B cell (primary cell): ENCODE results near the gene MYRFL. TPM values are rescaled to one million over a fixed set of nuclear protein-coding genes. Genes with fewer than 3 reads are reported as not detected.

Source experiments
- ATAC-seq: fragments of 200-7000 bp; cut with Tn5 transposase; one replicate; pipeline ENCODE4 v1.10.0; 2021; ENCODE audit warnings: low read depth, mild to moderate bottlenecking, moderate number of reproducible peaks, moderate library complexity
- CTCF ChIA-PET: fragments of 350-600 bp; sonication (Branson Sonifier 250); formaldehyde crosslinking; loops from one replicate; lab custom pipeline; 2021; ENCODE audit warnings: antibody characterized with exemption, inconsistent platforms; lab: Charles Lee
- POLR2A ChIA-PET: fragments of 350-600 bp; sonication (Branson Sonifier 250); formaldehyde crosslinking; loops from one replicate; lab custom pipeline; 2021; ENCODE audit warnings: antibody characterized with exemption; lab: Charles Lee
- DNase-seq: peaks from one replicate; pipeline ENCODE4 v3.0.0; 2013
- H2AFZ ChIP-seq: 2 replicates; pipeline ENCODE4 v1.6.1; 2012; ENCODE audit warnings: mild to moderate bottlenecking, low read depth, low read length; ENCODE audit not compliant: insufficient read depth, poor library complexity, severe bottlenecking
- H3K27ac ChIP-seq, 2 donors: 1 replicate in 1 of 2; 2 replicates in 1 of 2; pipeline ENCODE4 v1.5.1; 2012 to 2013; ENCODE audit warnings: low read length in 2 of 2, mild to moderate bottlenecking in 2 of 2, moderate library complexity in 1 of 2
- H3K27me3 ChIP-seq, 4 experiments: fragments of 200-600 bp in 1 of 4; sonication (generic) in 1 of 4; replicated peaks in 1 of 4; 1 replicate in 2 of 4; 2 replicates in 2 of 4; pipeline versions ENCODE4 v1.6.1 to v1.7.0; 2013 to 2016; ENCODE audit warnings: low read length in 3 of 4, mild to moderate bottlenecking in 2 of 4, mixed read lengths in 1 of 4, moderate library complexity in 1 of 4; ENCODE audit not compliant: insufficient read depth in 4 of 4, control insufficient read depth in 3 of 4; ENCODE audit errors: control extremely low read depth in 1 of 4
- H3K36me3 ChIP-seq, 2 experiments: replicated peaks in 1 of 2; 1 replicate in 1 of 2; 2 replicates in 1 of 2; pipeline versions ENCODE4 v1.6.1 to v1.7.1; 2013; ENCODE audit warnings: low read length in 1 of 2; ENCODE audit not compliant: insufficient read depth in 2 of 2, control insufficient read depth in 1 of 2; ENCODE audit errors: control extremely low read depth in 1 of 2, extremely low read depth in 1 of 2
- H3K4me1 ChIP-seq, 2 donors: fragments of 200-600 bp in 1 of 2; sonication (generic) in 1 of 2; 1 replicate in 1 of 2; 2 replicates in 1 of 2; pipeline versions ENCODE4 v1.5.1 to v1.6.1; 2013 to 2017; ENCODE audit warnings: low read length in 2 of 2; ENCODE audit not compliant: control insufficient read depth in 2 of 2, insufficient read depth in 2 of 2
- H3K4me2 ChIP-seq: replicated peaks from 2 replicates; pipeline ENCODE3; 2012; ENCODE audit warnings: mild to moderate bottlenecking, low read depth, low read length; ENCODE audit not compliant: poor library complexity, severe bottlenecking
- H3K4me3 ChIP-seq, 5 experiments: fragments of 200-600 bp in 1 of 5; sonication (generic) in 1 of 5; 1 replicate in 3 of 5; 2 replicates in 2 of 5; pipeline versions ENCODE4 v1.5.1 to v1.7.0; 2011 to 2016; ENCODE audit warnings: low read length in 4 of 5, mild to moderate bottlenecking in 4 of 5, low read depth in 2 of 5, control low read depth in 1 of 5, moderate library complexity in 1 of 5; ENCODE audit not compliant: insufficient read depth in 1 of 5; ENCODE audit errors: control extremely low read depth in 1 of 5, extremely low read depth in 1 of 5
- H3K79me2 ChIP-seq: fragments of 200-600 bp; sonication (generic); one replicate; pipeline ENCODE4 v1.6.0; 2016; ENCODE audit warnings: low read length; ENCODE audit not compliant: control insufficient read depth, insufficient read depth
- H3K9ac ChIP-seq: fragments of 200-600 bp; sonication (generic); 2 replicates; pipeline ENCODE4 v1.6.1; 2017; ENCODE audit warnings: mild to moderate bottlenecking, low read length, moderate library complexity
- H3K9me3 ChIP-seq, 3 donors: one replicate each; pipeline versions ENCODE4 v1.6.1 to v1.7.1; 2013; ENCODE audit warnings: low read length in 2 of 3; ENCODE audit not compliant: control insufficient read depth in 2 of 3, insufficient read depth in 1 of 3; ENCODE audit errors: control extremely low read depth in 1 of 3
- H4K20me1 ChIP-seq: 2 replicates; pipeline ENCODE4 v1.6.0; 2012; ENCODE audit warnings: mild to moderate bottlenecking, low read length; ENCODE audit not compliant: insufficient read depth, control insufficient read depth, poor library complexity, severe bottlenecking
- H3K27ac Mint-ChIP-seq: one replicate; pipeline ENCODE4 v1.8.0; 2021; ENCODE audit warnings: mixed read lengths
- H3K27me3 Mint-ChIP-seq: one replicate; pipeline ENCODE4 v1.8.0; 2021; ENCODE audit warnings: mixed read lengths
- H3K4me1 Mint-ChIP-seq: one replicate; pipeline ENCODE4 v1.8.0; 2021; ENCODE audit warnings: mixed read lengths
- H3K4me3 Mint-ChIP-seq: one replicate; pipeline ENCODE4 v1.8.0; 2021; ENCODE audit warnings: mixed read lengths
- H3K9me3 Mint-ChIP-seq: one replicate; pipeline ENCODE4 v1.8.0; 2022; ENCODE audit warnings: mixed read lengths; ENCODE audit not compliant: insufficient read depth
- CTCF ChIP-seq: fragments of 200-600 bp; IDR thresholded peaks from one replicate; pipeline ENCODE4 v1.8.0; 2022; ENCODE audit warnings: antibody characterized with exemption, mild to moderate bottlenecking
- EZH2 ChIP-seq: IDR thresholded peaks from 2 replicates; pipeline ENCODE4 v1.6.1; 2012; ENCODE audit warnings: borderline replicate concordance, low read depth, mild to moderate bottlenecking, moderate library complexity, low read length; ENCODE audit not compliant: insufficient read depth, poor library complexity, severe bottlenecking
- WGBS: methylation state at CpG from one replicate; pipeline ENCODE4 v1.1.5; 2013; ENCODE audit warnings: missing lambda C conversion rate; ENCODE audit not compliant: insufficient coverage; 5-methylcytosine and 5-hydroxymethylcytosine counted together
- intact Hi-C: fragments of 100-400 bp; cut with micrococcal nuclease; formaldehyde crosslinking; loops from one replicate; pipeline ENCODE4 v1.10.0; 2022
- polyA plus RNA-seq: library from polyadenylated mRNA; depleted of rRNA; stranded (reverse); fragments of >200 nt; gene quantifications from 2 replicates; pipeline ENCODE4 v1.2.3, GENCODE V29; 2012
- total RNA-seq, 2 donors: library from RNA; stranded (reverse); fragments of 120-200 nt in 1 of 2; gene quantifications; 1 replicate in 1 of 2; 2 replicates in 1 of 2; pipeline versions ENCODE4 v1.2.3 to v1.2.4, GENCODE V29; 2013 to 2022

The MYRFL gene
- total and polyA plus RNA-seq, 2 donors (not counting 1 experiment from before 2014, with no cell fraction given), result 0.28 TPM; not detected in 1

GRCh38 chr12:69810870-69811498 is 14.0 kb upstream of the MYRFL start:
- no peak for TF ChIP-seq CTCF
- TF ChIP-seq EZH2, result no peak
- H3K79me2 ChIP-seq, result no peaks in the 10 kb centered on the region
- H3K4me3 Mint-ChIP-seq, result no peak overlapping the region
- no peaks in the 10 kb centered on the region for H3K27me3 Mint-ChIP-seq
- H3K27ac Mint-ChIP-seq, result no peak overlapping the region
- no peak overlapping the region for H3K27ac ChIP-seq
- H3K9ac ChIP-seq, result no peak overlapping the region
- ChIA-PET POLR2A (no interaction called here), CTCF (interaction anchor here (1.1 kb wide), 1 partner anchor 766 kb away, joined by 3 read pairs; no protein-coding TSS in a partner anchor)
- H3K9me3 ChIP-seq, result peaks cover 0 to 14% (median 6%) of the 10 kb centered on the region in 3 donors
- no CpG with 5 or more reads among the region's 4 CpGs for WGBS
- no peaks in the 10 kb centered on the region for H3K4me1 Mint-ChIP-seq
- H3K36me3 ChIP-seq, result no peaks in the 10 kb centered on the region
- peaks cover 5% of the 10 kb centered on the region for H3K9me3 Mint-ChIP-seq
- no peak overlapping the region for H3K4me3 ChIP-seq
- no peak overlapping the region for H2AFZ ChIP-seq
- H4K20me1 ChIP-seq, result no peaks in the 10 kb centered on the region
- intact Hi-C loops, result no loop called here
- H3K4me1 ChIP-seq, result no peaks in the 10 kb centered on the region
- no peak for ATAC-seq
- H3K4me2 ChIP-seq, result no peak overlapping the region
- no peaks in the 10 kb centered on the region for H3K27me3 ChIP-seq
- DNase-seq, result no peak

- no peak overlapping the region for H3K27ac Mint-ChIP-seq
- WGBS, result 86% methylated on average over 1 of the region's 3 CpGs
- no peaks in the 10 kb centered on the region for H3K79me2 ChIP-seq
- no peaks in the 10 kb centered on the region for H3K9me3 Mint-ChIP-seq
- H3K9ac ChIP-seq, result no peak overlapping the region
- CTCF ChIA-PET, result no interaction called here
- H4K20me1 ChIP-seq, result no peaks in the 10 kb centered on the region
- H3K27me3 ChIP-seq, result no peaks in the 10 kb centered on the region
- ATAC-seq (no peak), DNase-seq (no peak)
- POLR2A ChIA-PET, result no interaction called here
- H3K9me3 ChIP-seq, result no peaks in the 10 kb centered on the region
- H3K27ac ChIP-seq, result no peak overlapping the region
- H3K4me3 ChIP-seq, result no peak overlapping the region
- H3K4me1 ChIP-seq, result no peaks in the 10 kb centered on the region
- H2AFZ ChIP-seq, result no peak overlapping the region
- TF ChIP-seq EZH2, result no peak
- TF ChIP-seq CTCF, result no peak
- intact Hi-C loops, result no loop called here
- no peak overlapping the region for H3K4me2 ChIP-seq
- H3K36me3 ChIP-seq, result no peaks in the 10 kb centered on the region
- no peaks in the 10 kb centered on the region for H3K27me3 Mint-ChIP-seq
- no peaks in the 10 kb centered on the region for H3K4me1 Mint-ChIP-seq
- H3K4me3 Mint-ChIP-seq, result no peak overlapping the region
Measured at GRCh38 chr12:69816082-69816481, 8.9 kb upstream of the MYRFL start.
